ENCODE data around the gene PLB1.
"Not testable (repeated sequence)": the region's sequence is repeated elsewhere in the genome, so short reads cannot be mapped to it uniquely, and the experiment has no call there.

PLB1 gene

GRCh38 chr2:28648671-28649395 is 153.0 kb downstream of the PLB1 start:
- DNase-seq (ENCODE audit: low spot score), result no peak

- no peak for DNase-seq (ENCODE audit: low spot score)
Observed at GRCh38 chr2:28649481-28650265, 153.8 kb downstream of the PLB1 start.

- no peak for DNase-seq (ENCODE audit: low spot score)
Observed at GRCh38 chr2:28650266-28650584, 154.4 kb downstream of the PLB1 start.

- DNase-seq (ENCODE audit: low spot score), result no peak
Observed at GRCh38 chr2:28652217-28652616, 156.4 kb downstream of the PLB1 start.

GRCh38 chr2:28653892-28654662 is 158.2 kb downstream of the PLB1 start:
- no peak for DNase-seq (ENCODE audit: low spot score)

- DNase-seq (ENCODE audit: low spot score), result no peak
Observed at GRCh38 chr2:28654663-28655320, 158.9 kb downstream of the PLB1 start.

GRCh38 chr2:28656937-28657615 is 161.2 kb downstream of the PLB1 start:
- no peak for DNase-seq (ENCODE audit: low spot score)

- no peak for DNase-seq (ENCODE audit: low spot score)
Observed at GRCh38 chr2:28658369-28658768, 162.5 kb downstream of the PLB1 start.

GRCh38 chr2:28659127-28659526 is 163.3 kb downstream of the PLB1 start:
- DNase-seq (ENCODE audit: low spot score), result no peak

GRCh38 chr2:28661589-28662001 is 165.7 kb downstream of the PLB1 start:
- peak; percentile 65 for DNase-seq (ENCODE audit: low spot score)

GRCh38 chr2:28662044-28662443 is 166.2 kb downstream of the PLB1 start:
- DNase-seq (ENCODE audit: low spot score), result no peak

GRCh38 chr2:28662468-28663181 is 166.8 kb downstream of the PLB1 start:
- DNase-seq (ENCODE audit: low spot score), result peak; percentile 52

GRCh38 chr2:28663359-28663758 is 167.5 kb downstream of the PLB1 start:
- peak; percentile 45 for DNase-seq (ENCODE audit: low spot score)

- no peak for DNase-seq (ENCODE audit: low spot score)
Observed at GRCh38 chr2:28664120-28664842, 168.4 kb downstream of the PLB1 start.

GRCh38 chr2:28665041-28665704 is 169.3 kb downstream of the PLB1 start:
- peak; percentile 49 for DNase-seq (ENCODE audit: low spot score)

- DNase-seq (ENCODE audit: low spot score), result not testable (repeated sequence)
Observed at GRCh38 chr2:28665811-28666377, 170.0 kb downstream of the PLB1 start.

- DNase-seq (ENCODE audit: low spot score), result no peak
Observed at GRCh38 chr2:28666496-28667184, 170.8 kb downstream of the PLB1 start.

GRCh38 chr2:28667261-28667660 is 171.4 kb downstream of the PLB1 start:
- no peak for DNase-seq (ENCODE audit: low spot score)

All from hepatic stellate cell (primary cell).